ENCODE measurements around the gene ATP9A.

DNA sequence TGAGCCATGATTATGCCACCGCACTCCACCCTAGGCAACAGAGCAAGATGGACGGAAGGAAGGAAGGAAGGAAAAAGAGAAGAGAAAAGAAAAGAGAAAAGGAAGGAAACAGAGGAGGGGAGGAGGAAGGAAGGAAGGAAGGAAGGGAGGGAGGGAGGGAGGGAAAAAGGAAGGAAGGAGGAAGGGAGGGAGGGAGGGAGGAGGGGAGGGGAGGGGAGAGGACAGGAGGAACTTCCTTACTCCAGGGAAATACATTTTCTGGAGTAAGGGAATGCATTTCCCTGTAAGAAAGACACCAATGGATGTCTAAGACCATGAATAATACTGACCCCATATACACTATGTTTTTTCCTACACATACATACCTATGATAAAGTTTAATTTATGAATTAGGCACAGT is 132.5 kb downstream of the ATP9A start:
- TF ChIP-seq, protein P1, sequence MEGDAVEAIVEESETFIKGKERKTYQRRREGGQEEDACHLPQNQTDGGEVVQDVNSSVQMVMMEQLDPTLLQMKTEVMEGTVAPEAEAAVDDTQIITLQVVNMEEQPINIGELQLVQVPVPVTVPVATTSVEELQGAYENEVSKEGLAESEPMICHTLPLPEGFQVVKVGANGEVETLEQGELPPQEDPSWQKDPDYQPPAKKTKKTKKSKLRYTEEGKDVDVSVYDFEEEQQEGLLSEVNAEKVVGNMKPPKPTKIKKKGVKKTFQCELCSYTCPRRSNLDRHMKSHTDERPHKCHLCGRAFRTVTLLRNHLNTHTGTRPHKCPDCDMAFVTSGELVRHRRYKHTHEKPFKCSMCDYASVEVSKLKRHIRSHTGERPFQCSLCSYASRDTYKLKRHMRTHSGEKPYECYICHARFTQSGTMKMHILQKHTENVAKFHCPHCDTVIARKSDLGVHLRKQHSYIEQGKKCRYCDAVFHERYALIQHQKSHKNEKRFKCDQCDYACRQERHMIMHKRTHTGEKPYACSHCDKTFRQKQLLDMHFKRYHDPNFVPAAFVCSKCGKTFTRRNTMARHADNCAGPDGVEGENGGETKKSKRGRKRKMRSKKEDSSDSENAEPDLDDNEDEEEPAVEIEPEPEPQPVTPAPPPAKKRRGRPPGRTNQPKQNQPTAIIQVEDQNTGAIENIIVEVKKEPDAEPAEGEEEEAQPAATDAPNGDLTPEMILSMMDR (IDR thresholded peaks at IDR 0.05): no peak
- TF ChIP-seq POLR2A (IDR thresholded peaks at IDR 0.05): no peak
